Smooth muscle cell (in vitro differentiated cells): ENCODE results near the gene NOS1AP. TPM values are rescaled to one million over a fixed set of nuclear protein-coding genes. Genes with fewer than 3 reads are reported as not detected.

Source experiments
- DNase-seq: peaks from one replicate; lab custom pipeline; 2025; ENCODE audit not compliant: unreplicated experiment; lab: John Stamatoyannopoulos, UW
- H2AFZ ChIP-seq: fragments of 200-600 bp; sonication (generic); 2 replicates; pipeline ENCODE4 v1.6.0; 2016; ENCODE audit warnings: antibody characterized with exemption, low read depth, mild to moderate bottlenecking
- H3F3A ChIP-seq: fragments of 200-600 bp; sonication (generic); 2 replicates; pipeline ENCODE4 v1.6.0; 2017; ENCODE audit warnings: antibody characterized with exemption, low read depth
- H3K27ac ChIP-seq: fragments of 200-600 bp; sonication (generic); 2 replicates; pipeline ENCODE4 v1.5.1; 2016; ENCODE audit warnings: low read depth, mild to moderate bottlenecking
- H3K27me3 ChIP-seq: fragments of 200-600 bp; sonication (generic); 2 replicates; pipeline ENCODE4 v1.6.1; 2016; ENCODE audit warnings: low read depth, mild to moderate bottlenecking
- H3K36me3 ChIP-seq: fragments of 200-600 bp; sonication (generic); 2 replicates; pipeline ENCODE4 v1.5.1; 2016; ENCODE audit warnings: low read depth
- H3K4me1 ChIP-seq: fragments of 200-600 bp; sonication (generic); 2 replicates; pipeline ENCODE4 v1.5.1; 2016; ENCODE audit warnings: low read depth
- H3K4me2 ChIP-seq: fragments of 200-600 bp; sonication (generic); 2 replicates; pipeline ENCODE4 v1.6.0; 2016; ENCODE audit warnings: mild to moderate bottlenecking
- H3K4me3 ChIP-seq: fragments of 200-600 bp; sonication (generic); 2 replicates; pipeline ENCODE4 v1.5.1; 2016; ENCODE audit warnings: mild to moderate bottlenecking
- H3K79me2 ChIP-seq: fragments of 200-600 bp; sonication (generic); 2 replicates; pipeline ENCODE4 v1.6.0; 2016; ENCODE audit warnings: low read depth, mild to moderate bottlenecking
- H3K9ac ChIP-seq: fragments of 200-600 bp; sonication (generic); 2 replicates; pipeline ENCODE4 v1.6.0; 2016; ENCODE audit warnings: low read depth
- H3K9me3 ChIP-seq: fragments of 200-600 bp; sonication (generic); replicated peaks from 2 replicates; pipeline ENCODE4 v1.5.1; 2016; ENCODE audit warnings: low read depth
- H4K20me1 ChIP-seq: fragments of 200-600 bp; sonication (generic); 2 replicates; pipeline ENCODE4 v1.6.0; 2016; ENCODE audit warnings: low read depth
- WGBS: methylation state at CpG from one replicate; pipeline ENCODE4 v1.1.7; 2016; ENCODE audit warnings: low lambda C conversion rate; 5-methylcytosine and 5-hydroxymethylcytosine counted together
- polyA plus RNA-seq: library from polyadenylated mRNA; unstranded; fragments of >200 nt; fragmentation: Nextera tagmentation; extraction: Ambion mirVana; gene quantifications from 2 replicates; pipeline ENCODE4 v1.2.1, GENCODE V29; 2016
- total RNA-seq: library from RNA; depleted of rRNA; stranded (reverse); fragments of >200 nt; gene quantifications from 2 replicates; pipeline ENCODE4 v1.2.3, GENCODE V29; 2014
- TF ChIP-seq, protein P1 (sequence below): fragments of 200-600 bp; sonication (generic); IDR thresholded peaks from 2 replicates; pipeline ENCODE4 v1.5.1; 2017; ENCODE audit warnings: borderline replicate concordance, mild to moderate bottlenecking, antibody characterized with exemption; ENCODE audit not compliant: insufficient read depth, poor library complexity, severe bottlenecking

NOS1AP gene
- total and polyA plus RNA-seq, 2 experiments from 2014 or later: 0.54 to 0.80 TPM

DNA sequence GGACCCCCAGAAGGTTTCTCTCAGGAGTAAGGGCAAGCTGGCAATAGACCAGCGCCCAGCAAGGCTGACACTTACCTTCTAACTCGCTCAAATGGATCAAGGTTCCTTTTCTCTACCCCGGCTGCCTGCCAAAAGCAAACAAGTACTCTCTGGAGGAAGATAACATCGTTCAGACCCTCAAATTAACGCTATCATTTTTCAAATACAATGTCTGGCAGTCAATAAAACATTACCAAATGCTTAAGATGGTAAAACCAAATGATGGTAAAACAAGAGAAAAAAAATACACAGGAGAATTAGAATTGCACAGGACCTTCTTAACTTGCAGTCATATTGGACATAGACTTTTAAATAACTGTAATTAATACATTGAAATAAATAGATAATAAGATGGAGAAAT lies 159.1 kb downstream of the NOS1AP start:
- no peaks in the 10 kb centered on the region for H3K9me3 ChIP-seq
- no peak for DNase-seq
- 84% methylated on average over 5 of the region's 5 CpGs for WGBS

DNA sequence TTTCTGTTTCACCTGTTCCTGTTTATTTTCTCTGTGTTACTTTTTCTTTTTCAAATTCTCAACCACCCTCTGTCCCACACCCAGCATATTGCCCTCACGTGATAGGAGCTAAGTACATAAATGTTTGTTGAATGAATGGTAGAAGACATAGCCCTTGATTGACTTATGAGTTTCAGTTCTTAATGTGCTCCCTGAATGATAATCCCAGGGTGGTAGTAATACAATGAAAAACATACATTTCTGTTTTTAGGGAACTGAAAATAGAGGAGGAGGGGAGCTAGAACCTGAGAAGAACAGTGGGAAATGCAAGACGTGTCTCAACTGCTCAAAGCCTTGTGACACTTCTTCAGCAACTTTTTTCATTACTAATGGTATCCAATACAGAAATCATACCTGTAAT lies 160.1 kb downstream of the NOS1AP start:
- no peak for DNase-seq
- Histone ChIP-seq H3K79me2 (no peaks in the 10 kb centered on the region), H3F3A (no peaks in the 10 kb centered on the region), H3K36me3 (no peaks in the 10 kb centered on the region), H3K27me3 (no peaks in the 10 kb centered on the region), H3K9me3 (no peaks in the 10 kb centered on the region), H4K20me1 (no peaks in the 10 kb centered on the region), H3K4me3 (no peak overlapping the region), H2AFZ (no peak overlapping the region), H3K4me2 (no peak overlapping the region), H3K4me1 (peaks cover 3% of the 10 kb centered on the region), H3K27ac (no peak overlapping the region), H3K9ac (no peak overlapping the region)
- TF ChIP-seq, protein P1, sequence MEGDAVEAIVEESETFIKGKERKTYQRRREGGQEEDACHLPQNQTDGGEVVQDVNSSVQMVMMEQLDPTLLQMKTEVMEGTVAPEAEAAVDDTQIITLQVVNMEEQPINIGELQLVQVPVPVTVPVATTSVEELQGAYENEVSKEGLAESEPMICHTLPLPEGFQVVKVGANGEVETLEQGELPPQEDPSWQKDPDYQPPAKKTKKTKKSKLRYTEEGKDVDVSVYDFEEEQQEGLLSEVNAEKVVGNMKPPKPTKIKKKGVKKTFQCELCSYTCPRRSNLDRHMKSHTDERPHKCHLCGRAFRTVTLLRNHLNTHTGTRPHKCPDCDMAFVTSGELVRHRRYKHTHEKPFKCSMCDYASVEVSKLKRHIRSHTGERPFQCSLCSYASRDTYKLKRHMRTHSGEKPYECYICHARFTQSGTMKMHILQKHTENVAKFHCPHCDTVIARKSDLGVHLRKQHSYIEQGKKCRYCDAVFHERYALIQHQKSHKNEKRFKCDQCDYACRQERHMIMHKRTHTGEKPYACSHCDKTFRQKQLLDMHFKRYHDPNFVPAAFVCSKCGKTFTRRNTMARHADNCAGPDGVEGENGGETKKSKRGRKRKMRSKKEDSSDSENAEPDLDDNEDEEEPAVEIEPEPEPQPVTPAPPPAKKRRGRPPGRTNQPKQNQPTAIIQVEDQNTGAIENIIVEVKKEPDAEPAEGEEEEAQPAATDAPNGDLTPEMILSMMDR: no peak
- 85% methylated on average over 2 of the region's 2 CpGs for WGBS

More for the DNA sequence above, 159.1 kb downstream of the NOS1AP start:
- Histone ChIP-seq H3K4me3 (no peak overlapping the region), H3K4me2 (no peak overlapping the region), H3K4me1 (peaks cover 3% of the 10 kb centered on the region), H3K79me2 (no peaks in the 10 kb centered on the region), H4K20me1 (no peaks in the 10 kb centered on the region), H2AFZ (no peak overlapping the region), H3F3A (no peaks in the 10 kb centered on the region), H3K36me3 (no peaks in the 10 kb centered on the region), H3K27me3 (no peaks in the 10 kb centered on the region), H3K27ac (no peak overlapping the region), H3K9ac (no peak overlapping the region)
- TF ChIP-seq, protein P1: no peak

DNA sequence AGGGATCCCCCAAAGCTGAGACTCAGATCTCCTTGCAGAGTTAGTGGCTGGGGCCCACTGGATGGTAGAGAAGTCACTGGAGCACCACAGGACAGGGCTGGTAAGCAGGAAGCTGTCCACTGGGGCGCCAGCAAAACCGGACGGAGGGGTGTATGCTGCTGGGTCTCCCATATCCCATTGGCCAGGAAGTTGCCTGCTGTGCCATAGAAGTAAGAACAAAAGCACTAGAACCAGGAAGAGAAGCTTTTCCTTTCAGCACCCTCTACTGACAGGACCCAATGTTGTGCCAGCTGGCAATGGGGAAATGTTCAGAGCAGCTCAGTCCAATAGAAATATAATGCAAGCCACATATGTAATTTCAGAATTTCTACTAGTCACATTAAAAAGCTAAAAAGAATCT lies 160.6 kb downstream of the NOS1AP start:
- no peaks in the 10 kb centered on the region for H3K36me3 ChIP-seq
- no peak overlapping the region for H3K4me2 ChIP-seq
- H3K79me2 ChIP-seq: no peaks in the 10 kb centered on the region
- H3K4me3 ChIP-seq: no peak overlapping the region
- TF ChIP-seq, protein P1: no peak
- H3K27ac ChIP-seq: no peak overlapping the region
- no peak for DNase-seq
- H3K9ac ChIP-seq: no peak overlapping the region
- peaks cover 3% of the 10 kb centered on the region for H3K4me1 ChIP-seq
- H3F3A ChIP-seq: no peaks in the 10 kb centered on the region
- no peak overlapping the region for H2AFZ ChIP-seq
- no peaks in the 10 kb centered on the region for H4K20me1 ChIP-seq
- H3K9me3 ChIP-seq: no peaks in the 10 kb centered on the region
- 39% methylated on average over 3 of the region's 3 CpGs for WGBS
- no peaks in the 10 kb centered on the region for H3K27me3 ChIP-seq

DNA sequence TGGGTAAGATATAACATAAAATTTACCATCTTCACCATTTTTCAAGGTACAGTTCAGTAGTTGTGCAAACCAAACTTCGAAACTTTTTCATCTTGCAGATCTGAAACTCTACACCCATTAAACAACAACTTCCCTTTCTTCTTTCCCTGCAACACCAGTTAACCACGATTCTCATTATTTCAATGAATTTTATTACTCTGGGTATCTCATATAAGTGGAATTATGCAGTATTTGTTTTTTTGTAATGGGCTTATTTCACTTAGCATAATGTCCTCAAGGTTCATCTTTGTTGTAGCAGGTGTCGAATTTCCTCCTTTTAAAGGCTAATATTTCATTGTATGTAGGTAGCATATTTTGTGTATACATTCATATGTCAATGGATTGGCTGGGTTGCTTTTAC lies 161.0 kb downstream of the NOS1AP start:
- H3K9me3 ChIP-seq: no peaks in the 10 kb centered on the region
- no peak overlapping the region for H3K9ac ChIP-seq
- no peak for DNase-seq
- H3K4me2 ChIP-seq: no peak overlapping the region
- H3K4me3 ChIP-seq: no peak overlapping the region
- H3K79me2 ChIP-seq: no peaks in the 10 kb centered on the region
- H3F3A ChIP-seq: no peaks in the 10 kb centered on the region
- peaks cover 7% of the 10 kb centered on the region for H3K4me1 ChIP-seq
- H3K27me3 ChIP-seq: no peaks in the 10 kb centered on the region
- WGBS: 81% methylated on average over 3 of the region's 3 CpGs
- no peak overlapping the region for H3K27ac ChIP-seq
- TF ChIP-seq, protein P1: no peak
- no peaks in the 10 kb centered on the region for H3K36me3 ChIP-seq
- H4K20me1 ChIP-seq: no peaks in the 10 kb centered on the region
- H2AFZ ChIP-seq: no peak overlapping the region
